ENCODE measurements around the gene MT1M.

Gene MT1M

GRCh38 chr16:56626685-56627084 is 5.8 kb upstream of the MT1M start:
- Histone ChIP-seq H3F3A (ENCODE audit: insufficient read depth) (no peaks in the 10 kb centered on the region), H3K27me3 (ENCODE audit: low read length) (no peaks in the 10 kb centered on the region), H3K27ac (ENCODE audit: low read depth, low read length) (no peak overlapping the region), H3K36me3 (ENCODE audit: low read length) (no peaks in the 10 kb centered on the region), H2AFZ (ENCODE audit: low read depth, low read length, severe bottlenecking) (no peak overlapping the region), H3K9ac (ENCODE audit: low read length) (no peak overlapping the region), H3K4me3 (ENCODE audit: insufficient read depth, low read length, poor library complexity, severe bottlenecking) (no peak overlapping the region), H3K79me2 (ENCODE audit: insufficient read depth, low read length) (no peaks in the 10 kb centered on the region), H4K20me1 (ENCODE audit: low read depth, low read length) (no peaks in the 10 kb centered on the region), H3K9me3 (ENCODE audit: insufficient read depth, low read length) (no peaks in the 10 kb centered on the region), H3K9me2 (replicated peaks; ENCODE audit: insufficient read depth, low read length) (no peaks in the 10 kb centered on the region), H3K4me2 (ENCODE audit: low read depth, low read length, poor library complexity, severe bottlenecking) (no peak overlapping the region)
- TF ChIP-seq EZH2phosphoT487 (conservative IDR thresholded peaks at IDR 0.05; ENCODE audit: low read length) (no peak), CTCF (IDR thresholded peaks at IDR 0.05; ENCODE audit: insufficient read depth, low read length, poor library complexity, severe bottlenecking) (no peak)

- Histone ChIP-seq H3K9ac (ENCODE audit: low read length) (no peak overlapping the region), H2AFZ (ENCODE audit: low read depth, low read length, severe bottlenecking) (no peak overlapping the region), H3K27me3 (ENCODE audit: low read length) (no peaks in the 10 kb centered on the region), H3K4me3 (ENCODE audit: insufficient read depth, low read length, poor library complexity, severe bottlenecking) (no peak overlapping the region), H3K4me2 (ENCODE audit: low read depth, low read length, poor library complexity, severe bottlenecking) (no peak overlapping the region), H3K79me2 (ENCODE audit: insufficient read depth, low read length) (no peaks in the 10 kb centered on the region), H3K27ac (ENCODE audit: low read depth, low read length) (no peak overlapping the region), H3K9me2 (replicated peaks; ENCODE audit: insufficient read depth, low read length) (no peaks in the 10 kb centered on the region), H3F3A (ENCODE audit: insufficient read depth) (no peaks in the 10 kb centered on the region), H3K36me3 (ENCODE audit: low read length) (no peaks in the 10 kb centered on the region), H4K20me1 (ENCODE audit: low read depth, low read length) (no peaks in the 10 kb centered on the region), H3K9me3 (ENCODE audit: insufficient read depth, low read length) (no peaks in the 10 kb centered on the region)
- TF ChIP-seq CTCF (IDR thresholded peaks at IDR 0.05; ENCODE audit: insufficient read depth, low read length, poor library complexity, severe bottlenecking) (no peak), EZH2phosphoT487 (conservative IDR thresholded peaks at IDR 0.05; ENCODE audit: low read length) (no peak)
These were observed 3.7 kb upstream of the MT1M start for GRCh38 chr16:56628486-56629350.

- H3K4me2 ChIP-seq (ENCODE audit: low read depth, low read length, poor library complexity, severe bottlenecking) = no peak overlapping the region
- H3F3A ChIP-seq (ENCODE audit: insufficient read depth) = no peaks in the 10 kb centered on the region
- H2AFZ ChIP-seq (ENCODE audit: low read depth, low read length, severe bottlenecking) = no peak overlapping the region
- TF ChIP-seq EZH2phosphoT487 (conservative IDR thresholded peaks at IDR 0.05; ENCODE audit: low read length) = no peak
- TF ChIP-seq CTCF (IDR thresholded peaks at IDR 0.05; ENCODE audit: insufficient read depth, low read length, poor library complexity, severe bottlenecking) = no peak
- no peaks in the 10 kb centered on the region for H3K27me3 ChIP-seq (ENCODE audit: low read length)
- H3K9ac ChIP-seq (ENCODE audit: low read length) = no peak overlapping the region
- no peaks in the 10 kb centered on the region for H3K9me3 ChIP-seq (ENCODE audit: insufficient read depth, low read length)
- no peaks in the 10 kb centered on the region for H3K36me3 ChIP-seq (ENCODE audit: low read length)
- H3K9me2 ChIP-seq (replicated peaks; ENCODE audit: insufficient read depth, low read length) = no peaks in the 10 kb centered on the region
- H4K20me1 ChIP-seq (ENCODE audit: low read depth, low read length) = no peaks in the 10 kb centered on the region
- H3K79me2 ChIP-seq (ENCODE audit: insufficient read depth, low read length) = no peaks in the 10 kb centered on the region
- H3K4me3 ChIP-seq (ENCODE audit: insufficient read depth, low read length, poor library complexity, severe bottlenecking) = no peak overlapping the region
- H3K27ac ChIP-seq (ENCODE audit: low read depth, low read length) = no peak overlapping the region
These were observed 2.9 kb upstream of the MT1M start for GRCh38 chr16:56629531-56629930.
